Activated CD8-positive, alpha-beta memory T cell treated with anti-CD3 and anti-CD28 coated beads, Interleukin-2, amount 10 ng/mL, durations not matched to agents 7 days and 5 days (primary cell): Measurements from ENCODE around the gene NDUFS7. TPM values are rescaled to one million over a fixed set of nuclear protein-coding genes. Genes with fewer than 3 reads are reported as not detected.
"Not testable (repeated sequence)": the region's sequence is repeated elsewhere in the genome, so short reads cannot be mapped to it uniquely, and the experiment has no call there.

ENCODE experiments used
- ATAC-seq: fragments of 150-1000 bp; cut with Tn5 transposase; one replicate; pipeline ENCODE4 v1.10.0; 2021; ENCODE audit warnings: moderate library complexity
- CTCF ChIA-PET: fragments of 350-600 bp; sonication (Branson Sonifier 250); formaldehyde crosslinking; loops from one replicate; lab custom pipeline; 2021; ENCODE audit warnings: antibody characterized with exemption; lab: Charles Lee
- DNase-seq: peaks from one replicate; pipeline ENCODE4 v3.0.0-alpha.2; 2020
- H3K27ac Mint-ChIP-seq: one replicate; pipeline ENCODE4 v1.8.0; 2021; ENCODE audit warnings: mild to moderate bottlenecking, mixed read lengths
- H3K27me3 Mint-ChIP-seq: one replicate; pipeline ENCODE4 v1.8.0; 2021; ENCODE audit warnings: mixed read lengths
- H3K36me3 Mint-ChIP-seq: one replicate; pipeline ENCODE4 v1.8.0; 2021; ENCODE audit warnings: mild to moderate bottlenecking, mixed read lengths
- H3K4me1 Mint-ChIP-seq: one replicate; pipeline ENCODE4 v1.8.0; 2021; ENCODE audit warnings: mixed read lengths
- H3K4me3 Mint-ChIP-seq: one replicate; pipeline ENCODE4 v1.8.0; 2021; ENCODE audit warnings: mild to moderate bottlenecking, moderate library complexity, mixed read lengths
- H3K9me3 Mint-ChIP-seq: one replicate; pipeline ENCODE4 v1.8.0; 2022; ENCODE audit warnings: low read depth, mixed read lengths
- total RNA-seq, 2 experiments: library from RNA; stranded (reverse); gene quantifications; one replicate each; pipeline ENCODE4 v1.2.3, GENCODE V29; 2021

The NDUFS7 gene
- total RNA-seq, 2 experiments from 2014 or later = 124 to 135 TPM

DNA sequence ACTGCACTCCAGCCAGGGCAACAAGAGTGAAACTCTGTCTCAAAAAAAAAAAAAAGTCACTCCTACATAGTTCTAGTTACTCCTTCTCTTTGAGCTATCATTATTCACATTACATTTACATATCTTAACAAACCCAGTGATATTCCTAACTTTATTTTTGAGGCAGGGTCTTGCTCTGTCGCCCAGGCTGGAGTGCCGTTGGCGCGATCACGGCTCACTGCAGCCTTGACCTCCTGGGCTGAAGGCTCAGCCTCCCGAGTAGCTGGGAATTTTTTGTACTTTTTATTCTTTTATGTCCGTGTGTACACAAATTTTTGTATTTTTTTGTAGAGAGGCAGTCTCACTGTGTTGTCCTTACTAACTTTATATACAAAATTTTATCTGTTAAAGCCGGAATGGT, 53.9 kb downstream of the NDUFS7 start:
- ATAC-seq (no peak), DNase-seq (no peak)
- no peaks in the 10 kb centered on the region for H3K9me3 Mint-ChIP-seq
- H3K36me3 Mint-ChIP-seq = peaks cover 44% of the 10 kb centered on the region
- H3K4me3 Mint-ChIP-seq = no peak overlapping the region
- H3K27ac Mint-ChIP-seq = peak overlapping the region; percentile 99
- CTCF ChIA-PET = interaction anchor here (0.8 to 1.2 kb wide), 4 partner anchors 25 to 160 kb away, joined by 3 to 4 read pairs (median 3); partner anchors contain the start of gene NDUFS7
- no peaks in the 10 kb centered on the region for H3K27me3 Mint-ChIP-seq
- H3K4me1 Mint-ChIP-seq = peaks cover 27% of the 10 kb centered on the region

GRCh38 chr19:1438035-1438932, 54.6 kb downstream of the NDUFS7 start, which contains the start of gene RPS15:
TSS of gene RPS15 (plus strand) at chr19:1438396. CDS start at chr19:1438426, 30 bp downstream.
- Mint-ChIP-seq H3K4me1 (peaks cover 29% of the 10 kb centered on the region), H3K9me3 (no peaks in the 10 kb centered on the region), H3K27ac (peak within 1 kb of the TSS; percentile 99), H3K4me3 (peak within 1 kb of the TSS; percentile 95), H3K36me3 (peaks cover 45% of the 10 kb centered on the region), H3K27me3 (no peaks in the 10 kb centered on the region)
- CTCF ChIA-PET = interaction anchor here (0.8 to 1.2 kb wide), 4 partner anchors 12 to 161 kb away, joined by 3 to 4 read pairs (median 3); partner anchors contain the start of gene APC2
- DNase-seq (peak; percentile 96), ATAC-seq (peak; percentile 85)

GRCh38 chr19:1438933-1439354, 55.2 kb downstream of the NDUFS7 start:
- DNase-seq (no peak), ATAC-seq (peak; percentile 10)
- Mint-ChIP-seq H3K9me3 (no peaks in the 10 kb centered on the region), H3K36me3 (peaks cover 45% of the 10 kb centered on the region), H3K4me3 (peak overlapping the region; percentile 95), H3K4me1 (peaks cover 30% of the 10 kb centered on the region), H3K27ac (peak overlapping the region; percentile 99), H3K27me3 (no peaks in the 10 kb centered on the region)
- CTCF ChIA-PET = interaction anchor here (1.2 kb wide), 1 partner anchor 11 kb away, joined by 3 read pairs; the partner anchor contains the start of gene APC2

DNA sequence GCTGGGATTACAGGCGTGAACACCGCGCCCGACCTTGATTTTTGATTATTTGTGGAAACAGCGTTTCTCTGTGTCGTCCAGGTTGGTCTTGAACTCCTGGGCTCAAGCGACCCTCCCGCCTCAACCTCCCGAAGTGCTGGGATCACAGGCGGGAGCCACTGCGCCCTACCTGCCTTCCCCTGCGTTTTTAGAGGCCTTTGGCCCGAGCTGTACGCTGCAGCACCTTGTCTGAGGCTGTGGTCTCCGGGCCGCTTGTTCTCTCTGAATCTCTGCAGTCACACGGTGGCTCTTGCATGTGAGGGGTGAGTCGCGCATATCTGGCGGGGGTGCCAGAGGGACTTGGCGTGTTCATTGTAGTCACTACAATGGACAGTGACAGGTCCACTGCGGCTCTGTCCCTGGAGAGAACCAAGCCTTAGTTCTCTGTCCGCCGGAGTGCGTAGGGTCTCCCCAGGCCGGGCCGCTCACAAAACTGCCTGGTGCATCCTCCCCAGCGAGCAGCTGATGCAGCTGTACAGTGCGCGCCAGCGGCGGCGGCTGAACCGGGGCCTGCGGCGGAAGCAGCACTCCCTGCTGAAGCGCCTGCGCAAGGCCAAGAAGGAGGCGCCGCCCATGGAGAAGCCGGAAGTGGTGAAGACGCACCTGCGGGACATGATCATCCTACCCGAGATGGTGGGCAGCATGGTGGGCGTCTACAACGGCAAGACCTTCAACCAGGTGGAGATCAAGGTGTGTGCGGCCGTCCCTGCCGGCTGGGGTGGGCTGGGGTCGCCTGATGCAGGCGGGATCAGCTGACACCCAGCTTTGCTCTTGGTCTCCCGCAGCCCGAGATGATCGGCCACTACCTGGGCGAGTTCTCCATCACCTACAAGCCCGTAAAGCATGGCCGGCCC, 56.1 kb downstream of the NDUFS7 start:
- not testable (repeated sequence) for H3K9me3 Mint-ChIP-seq, ATAC-seq, H3K27me3 Mint-ChIP-seq
- Mint-ChIP-seq H3K4me3 (peak overlapping the region; percentile 95), H3K27ac (peak overlapping the region; percentile 99), H3K4me1 (peaks cover 36% of the 10 kb centered on the region), H3K36me3 (peaks cover 45% of the 10 kb centered on the region)
- CTCF ChIA-PET = interaction anchor here (1.2 to 1.9 kb wide), 2 partner anchors 11 to 160 kb away, joined by 3 to 6 read pairs; partner anchors contain the start of gene APC2
- DNase-seq = peak; percentile 51

- Mint-ChIP-seq H3K36me3 (peaks cover 42% of the 10 kb centered on the region), H3K27me3 (peaks cover 2% of the 10 kb centered on the region), H3K4me1 (peaks cover 41% of the 10 kb centered on the region), H3K9me3 (no peaks in the 10 kb centered on the region), H3K4me3 (peak overlapping the region; percentile 95), H3K27ac (peak overlapping the region; percentile 23)
- DNase-seq = no peak
- CTCF ChIA-PET = interaction anchor here (1.9 kb wide), 1 partner anchor 160 kb away, joined by 6 read pairs; no protein-coding TSS in a partner anchor
- ATAC-seq = no peak
Observed at GRCh38 chr19:1440418-1440801, 56.7 kb downstream of the NDUFS7 start.

GRCh38 chr19:1441022-1441426, 57.3 kb downstream of the NDUFS7 start:
- H3K36me3 Mint-ChIP-seq = peaks cover 40% of the 10 kb centered on the region
- peak overlapping the region; percentile 95 for H3K4me3 Mint-ChIP-seq
- peaks cover 42% of the 10 kb centered on the region for H3K4me1 Mint-ChIP-seq
- H3K27me3 Mint-ChIP-seq = peaks cover 3% of the 10 kb centered on the region
- DNase-seq (no peak), ATAC-seq (no peak)
- no peak overlapping the region for H3K27ac Mint-ChIP-seq
- CTCF ChIA-PET = interaction anchor here (1.9 kb wide), 1 partner anchor 161 kb away, joined by 6 read pairs; no protein-coding TSS in a partner anchor
- H3K9me3 Mint-ChIP-seq = no peaks in the 10 kb centered on the region

DNA sequence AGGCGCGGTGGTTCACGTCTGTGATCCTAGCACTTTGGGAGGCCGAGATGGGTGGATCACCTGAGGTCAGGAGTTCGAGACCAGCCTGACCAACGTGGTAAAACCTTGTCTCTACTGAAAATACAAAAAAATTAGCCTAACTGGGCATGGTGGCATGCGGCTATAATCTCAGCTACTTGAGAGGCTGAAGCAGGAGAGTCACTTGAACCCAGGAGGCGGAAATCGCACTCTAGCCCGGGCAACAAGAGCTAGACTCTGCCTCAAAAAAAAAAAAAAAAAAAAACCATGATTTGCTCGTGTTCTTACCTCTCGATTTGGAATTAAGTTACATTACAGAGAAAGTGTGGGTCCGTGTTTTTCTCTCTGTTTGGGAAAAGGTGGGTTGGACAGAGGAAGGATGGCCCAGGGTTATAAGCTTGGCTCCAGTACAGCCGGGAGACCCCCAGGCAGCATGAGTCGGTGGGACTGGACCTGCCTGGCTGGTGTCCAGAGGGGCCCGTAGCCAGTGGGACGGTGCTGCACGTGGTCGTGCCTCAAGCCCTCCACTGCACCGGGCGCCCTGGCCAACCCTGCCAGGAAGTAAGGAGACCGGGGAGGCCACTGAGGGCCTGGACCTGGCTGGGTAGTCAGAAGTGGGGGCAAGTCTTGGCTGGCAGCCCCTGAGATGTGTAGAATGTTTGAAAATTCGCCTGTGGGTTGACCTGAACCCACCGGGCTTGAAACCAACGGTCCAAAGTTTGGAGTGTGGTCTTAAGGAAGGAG, 58.2 kb downstream of the NDUFS7 start:
- H3K4me3 Mint-ChIP-seq = no peak overlapping the region
- peaks cover 42% of the 10 kb centered on the region for H3K4me1 Mint-ChIP-seq
- peaks cover 6% of the 10 kb centered on the region for H3K27me3 Mint-ChIP-seq
- H3K27ac Mint-ChIP-seq = peak overlapping the region; percentile 29
- ATAC-seq (no peak), DNase-seq (no peak)
- peaks cover 40% of the 10 kb centered on the region for H3K36me3 Mint-ChIP-seq
- CTCF ChIA-PET = interaction anchor here (0.6 kb wide), 1 partner anchor 25 kb away, joined by 4 read pairs; no protein-coding TSS in a partner anchor
- H3K9me3 Mint-ChIP-seq = no peaks in the 10 kb centered on the region

Other genes starting within 250 kb of the NDUFS7 start
- gene SBNO2, start 209.6 kb upstream of the NDUFS7 start, total RNA-seq = 10 to 100 TPM; 50.6 to 74.7 TPM
- gene STK11, start 178.1 kb upstream of the NDUFS7 start, total RNA-seq = 10 to 100 TPM; 76.7 to 80.5 TPM
- under 1 TPM; 0.29 to 0.52 TPM for gene CBARP, start 145.9 kb upstream of the NDUFS7 start, total RNA-seq
- gene ATP5F1D, start 142.2 kb upstream of the NDUFS7 start, total RNA-seq = 100 to 1,000 TPM; 190 to 221 TPM
- gene MIDN, start 135.3 kb upstream of the NDUFS7 start, total RNA-seq = 10 to 100 TPM; 73.3 to 88.6 TPM
- 100 to 1,000 TPM; 189 to 210 TPM for gene CIRBP, start 114.6 kb upstream of the NDUFS7 start, total RNA-seq
- 10 to 100 TPM; 54.7 to 60.3 TPM for gene FAM174C, start 108.4 kb upstream of the NDUFS7 start, total RNA-seq
- gene EFNA2, start 98.0 kb upstream of the NDUFS7 start, total RNA-seq = not detected
- 10 to 100 TPM; 19.3 to 20.4 TPM for gene GAMT, start 17.6 kb downstream of the NDUFS7 start, total RNA-seq
- gene DAZAP1, start 23.7 kb downstream of the NDUFS7 start, total RNA-seq = 100 to 1,000 TPM; 275 to 283 TPM
- gene RPS15, start 54.5 kb downstream of the NDUFS7 start, total RNA-seq = 1,000 to 10,000 TPM; 1,331 to 1,537 TPM
- under 1 TPM; 0.03 to 0.12 TPM for gene APC2, start 66.2 kb downstream of the NDUFS7 start, total RNA-seq
- gene C19orf25, start 95.3 kb downstream of the NDUFS7 start, total RNA-seq = 10 to 100 TPM; 43.3 to 48.9 TPM
- 1 to 10 TPM; 1.5 to 4.4 TPM for gene PCSK4, start 106.4 kb downstream of the NDUFS7 start, total RNA-seq
- 1 to 10 TPM; 1.0 to 1.3 TPM for gene REEP6, start 107.3 kb downstream of the NDUFS7 start, total RNA-seq
- gene ADAMTSL5, start 129.1 kb downstream of the NDUFS7 start, total RNA-seq = 1 to 10 TPM in 1 of 2 experiments, under 1 TPM in 1; 0.91 to 1.2 TPM
- not detected for gene PLK5, start 140.2 kb downstream of the NDUFS7 start, total RNA-seq
- 1 to 10 TPM; 7.6 to 9.5 TPM for gene MEX3D, start 184.4 kb downstream of the NDUFS7 start, total RNA-seq
- gene MBD3, start 209.0 kb downstream of the NDUFS7 start, total RNA-seq = 100 to 1,000 TPM in 1 of 2 experiments, 10 to 100 TPM in 1; 87.4 to 101 TPM
- gene UQCR11, start 221.6 kb downstream of the NDUFS7 start, total RNA-seq = 100 to 1,000 TPM; 192 to 196 TPM